IMR-90 (cell line): ENCODE measurements around the gene TENT5C. TPM values are rescaled to one million over a fixed set of nuclear protein-coding genes. Genes with fewer than 3 reads are reported as not detected.

Experiments
- ATAC-seq: fragments of 200-7000 bp; cut with Tn5 transposase; 2 replicates; pipeline ENCODE4 v1.9.1; 2020; ENCODE audit warnings: low read depth, mild to moderate bottlenecking, moderate library complexity
- BruUV-seq: library from RNA; stranded (reverse); fragments of 400-500 nt; replicated peaks from 2 replicates; lab custom pipeline; 2021; lab: Mats Ljungman, UMichigan
- CTCF ChIA-PET: fragments of 300-600 bp; formaldehyde crosslinking; extraction: SDS; loops from one replicate; lab custom pipeline; 2021; ENCODE audit warnings: antibody characterized with exemption; lab: Yijun Ruan, JAX
- POLR2A ChIA-PET: fragments of 300-600 bp; sonication (Branson Sonifier 250); formaldehyde crosslinking; loops from one replicate; lab custom pipeline; 2022; ENCODE audit warnings: antibody characterized with exemption; ENCODE audit not compliant: unreplicated experiment; lab: Charles Lee
- DNase-seq: peaks from one replicate; pipeline ENCODE4 v3.0.0; 2013
- H2AFZ ChIP-seq: replicated peaks from 2 replicates; pipeline ENCODE3; 2013; ENCODE audit warnings: low read length, mild to moderate bottlenecking; ENCODE audit not compliant: poor library complexity
- H2AK5ac ChIP-seq: 2 replicates; pipeline ENCODE4 v1.6.1; 2013; ENCODE audit warnings: low read depth, low read length, inconsistent platforms
- H2AK9ac ChIP-seq: replicated peaks from 2 replicates; pipeline ENCODE3; 2013; ENCODE audit warnings: mild to moderate bottlenecking, low read depth, low read length, moderate library complexity; ENCODE audit not compliant: poor library complexity
- H2BK120ac ChIP-seq: 2 replicates; pipeline ENCODE4 v1.6.1; 2013; ENCODE audit warnings: low read depth, low read length, inconsistent platforms
- H2BK15ac ChIP-seq: 3 replicates; pipeline ENCODE4 v1.6.1; 2013; ENCODE audit warnings: low read depth, low read length, inconsistent platforms
- H2BK20ac ChIP-seq: 2 replicates; pipeline ENCODE4 v1.6.1; 2013; ENCODE audit warnings: low read depth, mild to moderate bottlenecking, inconsistent platforms, low read length, moderate library complexity
- H2BK5ac ChIP-seq: 2 replicates; pipeline ENCODE4 v1.6.1; 2013; ENCODE audit warnings: mild to moderate bottlenecking, low read depth, low read length, inconsistent platforms; ENCODE audit not compliant: poor library complexity, severe bottlenecking
- H3K14ac ChIP-seq: replicated peaks from 2 replicates; pipeline ENCODE4 v1.6.1; 2013; ENCODE audit warnings: low read depth, low read length, inconsistent platforms
- H3K18ac ChIP-seq: 2 replicates; pipeline ENCODE4 v1.6.1; 2013; ENCODE audit warnings: low read depth, low read length, control low read depth
- H3K23ac ChIP-seq: 2 replicates; pipeline ENCODE4 v1.6.1; 2013; ENCODE audit warnings: low read depth, low read length, inconsistent platforms
- H3K27ac ChIP-seq: 2 replicates; pipeline ENCODE4 v1.5.1; 2013; ENCODE audit warnings: mild to moderate bottlenecking, control low read depth, low read length; ENCODE audit not compliant: insufficient read depth
- H3K27me3 ChIP-seq: 2 replicates; pipeline ENCODE4 v1.6.1; 2013; ENCODE audit warnings: low read length; ENCODE audit not compliant: control insufficient read depth, insufficient read depth
- H3K36me3 ChIP-seq: 2 replicates; pipeline ENCODE4 v1.6.1; 2013; ENCODE audit warnings: low read length, mixed read lengths; ENCODE audit not compliant: control insufficient read depth, insufficient read depth
- H3K4ac ChIP-seq: 2 replicates; pipeline ENCODE4 v1.6.1; 2013; ENCODE audit warnings: low read depth, low read length, inconsistent platforms
- H3K4me1 ChIP-seq: 2 replicates; pipeline ENCODE4 v1.6.1; 2013; ENCODE audit warnings: low read length, mixed read lengths; ENCODE audit not compliant: control insufficient read depth, insufficient read depth
- H3K4me2 ChIP-seq: 2 replicates; pipeline ENCODE4 v1.6.1; 2013; ENCODE audit warnings: low read depth, mild to moderate bottlenecking, control low read depth, low read length, moderate library complexity
- H3K4me3 ChIP-seq: 2 replicates; pipeline ENCODE4 v1.5.1; 2013; ENCODE audit warnings: low read depth, mild to moderate bottlenecking, control low read depth, low read length, moderate library complexity; ENCODE audit not compliant: insufficient read depth
- H3K56ac ChIP-seq: 2 replicates; pipeline ENCODE4 v1.6.1; 2013; ENCODE audit warnings: low read length, inconsistent platforms; ENCODE audit not compliant: insufficient read depth; ENCODE audit errors: extremely low read depth
- H3K79me1 ChIP-seq, 2 experiments: 2 replicates each; pipeline ENCODE4 v1.6.1; 2013; ENCODE audit warnings: low read length in 2 of 2, inconsistent platforms in 1 of 2, low read depth in 1 of 2
- H3K9ac ChIP-seq: 2 replicates; pipeline ENCODE4 v1.6.1; 2013; ENCODE audit warnings: low read depth, low read length, control low read depth
- H3K9me1 ChIP-seq: 2 replicates; pipeline ENCODE4 v1.6.1; 2013; ENCODE audit warnings: low read length, inconsistent platforms; ENCODE audit not compliant: insufficient read depth
- H3K9me3 ChIP-seq: 2 replicates; pipeline ENCODE4 v1.6.1; 2013; ENCODE audit warnings: low read length; ENCODE audit not compliant: control insufficient read depth, insufficient read depth
- H4K20me1 ChIP-seq: 2 replicates; pipeline ENCODE4 v1.6.1; 2013; ENCODE audit warnings: low read length, inconsistent platforms; ENCODE audit not compliant: insufficient read depth
- H4K5ac ChIP-seq: 2 replicates; pipeline ENCODE4 v1.6.1; 2013; ENCODE audit warnings: mild to moderate bottlenecking, low read depth, low read length, control low read depth
- H4K8ac ChIP-seq, 2 experiments: 2 replicates each; pipeline ENCODE4 v1.6.1; 2013; ENCODE audit warnings: low read depth in 2 of 2, low read length in 2 of 2, control low read depth in 1 of 2, inconsistent platforms in 1 of 2
- H4K91ac ChIP-seq: 2 replicates; pipeline ENCODE4 v1.6.1; 2013; ENCODE audit warnings: low read depth, low read length, inconsistent platforms; ENCODE audit not compliant: insufficient read depth
- BHLHE40 ChIP-seq: fragments of 150-350 bp; IDR thresholded peaks from 2 replicates; pipeline ENCODE4 v1.6.1; 2016; ENCODE audit warnings: mild to moderate bottlenecking, low read depth, low read length
- CEBPB ChIP-seq: IDR thresholded peaks from 2 replicates; pipeline ENCODE4 v1.6.1; 2012; ENCODE audit warnings: low read depth, low read length, improper control_type of control experiment
- CHD1 ChIP-seq: IDR thresholded peaks from 2 replicates; pipeline ENCODE4 v1.6.1; 2012; ENCODE audit warnings: low read depth, low read length, improper control_type of control experiment
- CTCF ChIP-seq: conservative IDR thresholded peaks from 2 replicates; pipeline ENCODE4 v1.5.1; 2012; ENCODE audit warnings: mild to moderate bottlenecking, low read depth, low read length, improper control_type of control experiment
- ELK1 ChIP-seq: fragments of 150-350 bp; IDR thresholded peaks from 2 replicates; pipeline ENCODE4 v1.6.1; 2016; ENCODE audit warnings: low read depth, mild to moderate bottlenecking, low read length, moderate library complexity, borderline replicate concordance
- FOS ChIP-seq: fragments of 150-350 bp; IDR thresholded peaks from 2 replicates; pipeline ENCODE4 v1.6.1; 2016; ENCODE audit warnings: low read depth, low read length
- MAFK ChIP-seq: IDR thresholded peaks from 2 replicates; pipeline ENCODE4 v1.6.1; 2012; ENCODE audit warnings: low read depth, low read length, improper control_type of control experiment
- MAZ ChIP-seq: IDR thresholded peaks from 2 replicates; pipeline ENCODE4 v1.6.1; 2012; ENCODE audit warnings: low read depth, mild to moderate bottlenecking, low read length, improper control_type of control experiment, moderate library complexity, borderline replicate concordance
- MXI1 ChIP-seq: IDR thresholded peaks from 2 replicates; pipeline ENCODE4 v1.6.1; 2012; ENCODE audit warnings: low read depth, mild to moderate bottlenecking, low read length, moderate library complexity, borderline replicate concordance
- NFE2L2 ChIP-seq: fragments of 150-350 bp; IDR thresholded peaks from 2 replicates; pipeline ENCODE4 v1.6.1; 2016; ENCODE audit warnings: low read depth, mild to moderate bottlenecking, low read length
- POLR2A ChIP-seq: IDR thresholded peaks from 2 replicates; pipeline ENCODE4 v1.6.1; 2012; ENCODE audit warnings: mild to moderate bottlenecking, low read depth, low read length
- RCOR1 ChIP-seq: IDR thresholded peaks from 2 replicates; pipeline ENCODE4 v1.6.1; 2012; ENCODE audit warnings: mild to moderate bottlenecking, low read length, improper control_type of control experiment; ENCODE audit not compliant: insufficient replicate concordance
- RFX5 ChIP-seq: IDR thresholded peaks from 2 replicates; pipeline ENCODE4 v1.8.0; 2012; ENCODE audit warnings: low read depth, mild to moderate bottlenecking, low read length, moderate library complexity
- SMC3 ChIP-seq: fragments of 150-350 bp; IDR thresholded peaks from 2 replicates; pipeline ENCODE4 v1.6.1; 2016; ENCODE audit warnings: low read depth, mild to moderate bottlenecking, antibody characterized with exemption, low read length, moderate library complexity
- WGBS, 2 experiments: methylation state at CpG; one replicate each; pipeline versions ENCODE4 v1.1.5 to v1.1.7; 2013; ENCODE audit warnings: missing lambda C conversion rate in 2 of 2; ENCODE audit not compliant: insufficient read length in 1 of 2; ENCODE audit errors: extremely low coverage in 2 of 2; 5-methylcytosine and 5-hydroxymethylcytosine counted together
- dilution Hi-C: fragments of 300-500 bp; cut with HindIII; formaldehyde crosslinking; loops from one replicate; pipeline ENCODE4 v1.14.3; 2018; ENCODE audit warnings: low sequenced_read_pairs; ENCODE audit not compliant: unreplicated experiment
- in situ Hi-C: fragments of 300-500 bp; cut with MboI; formaldehyde crosslinking; loops from 3 replicates; pipeline ENCODE4 v1.14.3; 2019; ENCODE audit warnings: low sequenced_read_pairs, inconsistent platforms, mixed read lengths
- intact Hi-C: fragments of 100-400 bp; cut with micrococcal nuclease; formaldehyde crosslinking; loops from 2 replicates; pipeline ENCODE4 v1.10.0; 2022
- polyA plus RNA-seq, 3 experiments: library from polyadenylated mRNA; depleted of rRNA; stranded (reverse); fragments of >200 nt; gene quantifications; 2 replicates each; pipeline ENCODE4 v1.2.3, GENCODE V29; 2012; ENCODE audit warnings: low replicate concordance in 1 of 3
- total RNA-seq: library from RNA; depleted of rRNA; stranded (reverse); fragments of >200 nt; gene quantifications from 2 replicates; pipeline ENCODE4 v1.2.3, GENCODE V29; 2012
- TF ChIP-seq, protein P1 (sequence below): fragments of 150-350 bp; IDR thresholded peaks from 2 replicates; pipeline ENCODE4 v1.6.1; 2017; ENCODE audit warnings: mild to moderate bottlenecking, antibody characterized with exemption, low read length, low read depth

The TENT5C gene
- total and polyA plus RNA-seq, 2 of the 4 experiments (the other 2 are of a cell fraction), result 1.5 to 4.1 TPM

- Histone ChIP-seq H3K36me3 (no peaks in the 10 kb centered on the region), H3K4ac (no peak overlapping the region), H2BK5ac (no peak overlapping the region), H3K9ac (no peak overlapping the region), H2AK5ac (no peak overlapping the region), H3K4me1 (no peaks in the 10 kb centered on the region), H2AK9ac (no peak overlapping the region), H3K56ac (no peak overlapping the region), H3K23ac (no peak overlapping the region), H3K4me3 (no peak overlapping the region), H4K5ac (no peak overlapping the region), H3K4me2 (no peak overlapping the region), H3K9me3 (peaks cover 2% of the 10 kb centered on the region), H3K27me3 (peaks cover 17% of the 10 kb centered on the region), H2BK15ac (no peak overlapping the region), H4K8ac (no peak overlapping the region), H3K79me1 (no peaks in the 10 kb centered on the region), H3K9me1 (no peaks in the 10 kb centered on the region), H3K14ac (no peak overlapping the region), H4K20me1 (no peaks in the 10 kb centered on the region), H2BK20ac (no peak overlapping the region), H3K27ac (no peak overlapping the region), H2BK120ac (no peak overlapping the region), H3K18ac (no peak overlapping the region), H4K91ac (no peak overlapping the region), H2AFZ (no peak overlapping the region)
- in situ Hi-C loops, result no loop called here
- DNase-seq (no peak), ATAC-seq (no peak)
- intact Hi-C loops, result no loop called here
- ChIA-PET CTCF (no interaction called here), POLR2A (no interaction called here)
- 38% methylated on average over 3 of the region's 9 CpGs; no CpG with 5 or more reads in 1 of the 2 experiments for WGBS, 2 experiments
- dilution Hi-C loops, result no loop called here
- BruUV-seq, result no TSS peak
- no peak for TF ChIP-seq SMC3
- no peak for TF ChIP-seq RCOR1
- TF ChIP-seq MXI1, result no peak
- no peak for TF ChIP-seq CEBPB
- TF ChIP-seq MAFK, result no peak
- TF ChIP-seq CHD1, result no peak
- no peak for TF ChIP-seq ELK1
- no peak for TF ChIP-seq CTCF
- TF ChIP-seq NFE2L2, result no peak
- TF ChIP-seq POLR2A, result no peak
- TF ChIP-seq, protein P1, sequence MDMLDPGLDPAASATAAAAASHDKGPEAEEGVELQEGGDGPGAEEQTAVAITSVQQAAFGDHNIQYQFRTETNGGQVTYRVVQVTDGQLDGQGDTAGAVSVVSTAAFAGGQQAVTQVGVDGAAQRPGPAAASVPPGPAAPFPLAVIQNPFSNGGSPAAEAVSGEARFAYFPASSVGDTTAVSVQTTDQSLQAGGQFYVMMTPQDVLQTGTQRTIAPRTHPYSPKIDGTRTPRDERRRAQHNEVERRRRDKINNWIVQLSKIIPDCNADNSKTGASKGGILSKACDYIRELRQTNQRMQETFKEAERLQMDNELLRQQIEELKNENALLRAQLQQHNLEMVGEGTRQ, result no peak
- TF ChIP-seq MAZ, result no peak
- no peak for TF ChIP-seq FOS
- TF ChIP-seq BHLHE40, result no peak
- TF ChIP-seq RFX5, result no peak
Observed at GRCh38 chr1:117562581-117563491, 43.0 kb upstream of the TENT5C start.
